Right atrium auricular region (tissue), 2 donors: ENCODE results near the gene CFAP221. TPM values are rescaled to one million over a fixed set of nuclear protein-coding genes. Genes with fewer than 3 reads are reported as not detected.

Experiments used
- DNase-seq: peaks from one replicate; pipeline ENCODE4 v3.0.0-alpha.2; 2019; ENCODE audit warnings: low spot score
- H3K27ac ChIP-seq, 2 donors: fragments of 200-600 bp; sonication (generic); 1 replicate in 1 of 2; 2 replicates in 1 of 2; pipeline ENCODE4 v1.5.1; 2016 to 2019
- H3K27me3 ChIP-seq, 2 donors: fragments of 200-600 bp; sonication (generic); one replicate each; pipeline versions ENCODE4 v1.5.1 to v1.6.0; 2017 to 2019
- H3K36me3 ChIP-seq: fragments of 200-600 bp; sonication (generic); one replicate; pipeline ENCODE4 v1.5.1; 2016
- H3K4me1 ChIP-seq, 2 donors: fragments of 200-600 bp; sonication (generic); one replicate each; pipeline versions ENCODE4 v1.5.1 to v1.6.0; 2017 to 2019
- H3K4me3 ChIP-seq, 2 donors: fragments of 200-600 bp; sonication (generic); 1 replicate in 1 of 2; 2 replicates in 1 of 2; pipeline ENCODE4 v1.5.1; 2017 to 2019; ENCODE audit warnings: mild to moderate bottlenecking in 1 of 2, moderate library complexity in 1 of 2
- H3K9me3 ChIP-seq, 2 donors: fragments of 200-600 bp; sonication (generic); one replicate each; pipeline ENCODE4 v1.5.1; 2019
- CTCF ChIP-seq, 2 donors: fragments of 200-600 bp; sonication (generic); IDR thresholded peaks; one replicate each; pipeline ENCODE4 v1.5.1; 2019; ENCODE audit warnings: antibody characterized with exemption in 2 of 2
- total RNA-seq, 2 donors: library from RNA; depleted of rRNA; stranded (reverse); fragments of >200 nt; gene quantifications; one replicate each; pipeline ENCODE4 v1.1.0, GENCODE V29; 2016

CFAP221 gene
- total RNA-seq, 2 donors from 2014 or later: 0.44 to 1.1 TPM

- Histone ChIP-seq H3K27ac (no peak within 1 kb of the TSS), H3K9me3 (no peaks in the 10 kb centered on the region), H3K4me3 (peak within 1 kb of the TSS in 1 of 2 donors; percentile 31), H3K36me3 (no peaks in the 10 kb centered on the region), H3K27me3 (no peaks in the 10 kb centered on the region), H3K4me1 (no peaks in the 10 kb centered on the region)
- DNase-seq: no peak
- no peak for TF ChIP-seq CTCF (IDR thresholded peaks at IDR 0.05)
These were observed 20.1 kb upstream of the CFAP221 start, which contains the start of gene SCTR for GRCh38 chr2:119523952-119524694. Gene SCTR (minus strand): TSS chr2:119524483. CDS start chr2:119524226, 257 bp downstream.

- no peak overlapping the region for H3K27ac ChIP-seq
- no peak for DNase-seq
These were observed 18.6 kb upstream of the CFAP221 start for GRCh38 chr2:119525614-119526013.

GRCh38 chr2:119527999-119528398 lies 16.2 kb upstream of the CFAP221 start:
- DNase-seq: no peak
- Histone ChIP-seq H3K9me3 (peaks cover 0 to 14% of the 10 kb centered on the region in 2 donors), H3K4me1 (no peaks in the 10 kb centered on the region), H3K27ac (no peak overlapping the region), H3K36me3 (no peaks in the 10 kb centered on the region), H3K4me3 (no peak overlapping the region), H3K27me3 (no peaks in the 10 kb centered on the region)
- no peak for TF ChIP-seq CTCF (IDR thresholded peaks at IDR 0.05)

More at GRCh38 chr2:119525614-119526013, 18.6 kb upstream of the CFAP221 start:
- Histone ChIP-seq H3K27me3 (no peaks in the 10 kb centered on the region), H3K4me3 (no peak overlapping the region), H3K9me3 (no peaks in the 10 kb centered on the region), H3K4me1 (no peaks in the 10 kb centered on the region), H3K36me3 (no peaks in the 10 kb centered on the region)
- no peak for TF ChIP-seq CTCF (IDR thresholded peaks at IDR 0.05)

GRCh38 chr2:119531292-119531691 lies 13.0 kb upstream of the CFAP221 start:
- Histone ChIP-seq H3K9me3 (peaks cover 0 to 27% of the 10 kb centered on the region in 2 donors), H3K27ac (no peak overlapping the region), H3K36me3 (no peaks in the 10 kb centered on the region), H3K27me3 (no peaks in the 10 kb centered on the region), H3K4me1 (no peaks in the 10 kb centered on the region), H3K4me3 (no peak overlapping the region)
- no peak for TF ChIP-seq CTCF (IDR thresholded peaks at IDR 0.05)
- DNase-seq: no peak

- TF ChIP-seq CTCF (IDR thresholded peaks at IDR 0.05): no peak
- no peaks in the 10 kb centered on the region for H3K27me3 ChIP-seq
These were observed 10.7 kb upstream of the CFAP221 start for GRCh38 chr2:119533560-119533959.

More at GRCh38 chr2:119533560-119533959, 10.7 kb upstream of the CFAP221 start:
- H3K4me1 ChIP-seq: no peaks in the 10 kb centered on the region
- no peak overlapping the region for H3K27ac ChIP-seq
- DNase-seq: no peak
- no peak overlapping the region for H3K4me3 ChIP-seq
- H3K9me3 ChIP-seq: peaks cover 0 to 27% of the 10 kb centered on the region in 2 donors
- H3K36me3 ChIP-seq: no peaks in the 10 kb centered on the region
